Stimulated activated CD4-positive, alpha-beta T cell treated with anti-CD3 and anti-CD28 coated beads, TNF-alpha, amount 100 ng/mL, for 24 hours (primary cell): ENCODE measurements around the gene MAP6.

Source experiments
- DNase-seq, 3 experiments: peaks; one replicate each; pipeline ENCODE4 v3.0.0-alpha.2; 2020; ENCODE audit warnings: low read depth in 3 of 3

MAP6 gene

GRCh38 chr11:75549370-75549958 is 119.4 kb downstream of the MAP6 start:
- no peak for DNase-seq

- DNase-seq: no peak
These were observed 120.1 kb downstream of the MAP6 start for GRCh38 chr11:75548595-75549272.

- DNase-seq: no peak
These were observed 121.2 kb downstream of the MAP6 start for GRCh38 chr11:75547617-75548058.

- DNase-seq: no peak
These were observed 121.7 kb downstream of the MAP6 start for GRCh38 chr11:75547177-75547576.

- DNase-seq: no peak
These were observed 125.0 kb downstream of the MAP6 start for GRCh38 chr11:75543806-75544205.

GRCh38 chr11:75542088-75542438 is 126.8 kb downstream of the MAP6 start:
- no peak for DNase-seq

- DNase-seq: no peak
These were observed 127.4 kb downstream of the MAP6 start for GRCh38 chr11:75541193-75542087.

- DNase-seq: no peak
These were observed 129.1 kb downstream of the MAP6 start for GRCh38 chr11:75539459-75540334.

- no peak for DNase-seq
These were observed 130.5 kb downstream of the MAP6 start for GRCh38 chr11:75538150-75538942.

- DNase-seq: no peak
These were observed 131.1 kb downstream of the MAP6 start for GRCh38 chr11:75537740-75538139.
